NCI-H1092 (cell line): ENCODE data around the gene YWHAE.
"Not testable (repeated sequence)": the region's sequence is repeated elsewhere in the genome, so short reads cannot be mapped to it uniquely, and the experiment has no call there.

Experiments
- DNase-seq: peaks from one replicate; lab custom pipeline; 2025; lab: John Stamatoyannopoulos, UW

Gene YWHAE

DNA sequence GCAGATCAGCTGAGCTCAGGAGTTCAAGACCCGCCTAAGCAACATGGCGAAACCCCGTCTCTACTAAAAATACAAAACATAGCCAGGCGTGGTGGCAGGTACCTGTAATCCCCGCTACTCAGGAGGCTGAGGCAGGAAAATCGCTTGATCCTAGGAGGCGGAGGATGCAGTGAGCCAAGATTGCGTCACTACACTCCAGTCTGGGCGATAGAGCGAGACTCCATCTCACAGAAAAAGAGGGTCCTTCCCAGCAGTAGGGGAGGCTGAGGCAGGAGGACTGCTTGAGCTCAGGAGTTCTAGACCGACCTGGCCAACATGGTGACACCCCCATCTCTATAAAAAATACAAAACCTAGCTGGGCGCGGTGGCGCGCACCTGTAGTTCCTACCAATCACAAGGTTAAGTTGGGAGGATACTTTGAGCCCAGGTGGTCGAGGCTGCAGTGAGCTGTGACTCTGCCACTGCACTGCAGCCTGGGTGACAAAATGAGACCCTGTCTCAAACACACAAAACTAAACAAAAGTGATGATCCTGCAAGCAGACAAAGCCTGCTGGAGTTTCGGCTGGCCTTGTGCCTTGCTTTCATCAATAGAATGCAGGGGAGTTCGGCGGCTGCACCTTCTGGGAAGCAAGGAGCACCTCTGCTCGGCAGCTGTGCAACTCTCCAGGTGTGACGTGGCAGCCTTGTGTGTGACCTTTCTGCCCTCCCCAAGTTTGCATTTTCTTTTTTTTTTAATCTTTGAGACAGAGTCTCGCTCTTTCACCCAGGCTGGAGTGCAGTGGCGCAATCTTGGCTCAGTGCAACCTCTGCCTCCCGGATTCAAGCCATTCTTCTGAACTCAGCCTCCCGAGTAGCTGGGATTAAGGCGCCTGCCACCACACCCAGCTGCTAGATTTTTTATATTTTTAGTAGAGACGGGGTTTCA, 12.4 kb upstream of the YWHAE start:
- no peak for DNase-seq

DNA sequence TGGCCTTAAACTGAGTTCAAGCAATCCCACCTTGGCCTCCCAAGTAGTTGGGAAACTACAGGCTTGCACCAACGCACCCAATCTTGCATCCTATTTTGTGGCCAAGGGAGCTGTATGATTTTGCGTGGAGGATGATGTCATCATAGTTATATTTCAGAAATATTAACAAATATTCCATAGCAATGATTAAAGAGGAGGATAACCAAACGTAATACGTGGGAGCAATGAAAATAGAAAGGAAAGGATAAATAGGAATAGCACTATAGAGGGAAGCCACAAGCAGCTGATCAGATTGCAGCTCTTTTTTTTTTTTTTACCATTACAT, 2.2 kb upstream of the YWHAE start:
- DNase-seq = no peak

DNA sequence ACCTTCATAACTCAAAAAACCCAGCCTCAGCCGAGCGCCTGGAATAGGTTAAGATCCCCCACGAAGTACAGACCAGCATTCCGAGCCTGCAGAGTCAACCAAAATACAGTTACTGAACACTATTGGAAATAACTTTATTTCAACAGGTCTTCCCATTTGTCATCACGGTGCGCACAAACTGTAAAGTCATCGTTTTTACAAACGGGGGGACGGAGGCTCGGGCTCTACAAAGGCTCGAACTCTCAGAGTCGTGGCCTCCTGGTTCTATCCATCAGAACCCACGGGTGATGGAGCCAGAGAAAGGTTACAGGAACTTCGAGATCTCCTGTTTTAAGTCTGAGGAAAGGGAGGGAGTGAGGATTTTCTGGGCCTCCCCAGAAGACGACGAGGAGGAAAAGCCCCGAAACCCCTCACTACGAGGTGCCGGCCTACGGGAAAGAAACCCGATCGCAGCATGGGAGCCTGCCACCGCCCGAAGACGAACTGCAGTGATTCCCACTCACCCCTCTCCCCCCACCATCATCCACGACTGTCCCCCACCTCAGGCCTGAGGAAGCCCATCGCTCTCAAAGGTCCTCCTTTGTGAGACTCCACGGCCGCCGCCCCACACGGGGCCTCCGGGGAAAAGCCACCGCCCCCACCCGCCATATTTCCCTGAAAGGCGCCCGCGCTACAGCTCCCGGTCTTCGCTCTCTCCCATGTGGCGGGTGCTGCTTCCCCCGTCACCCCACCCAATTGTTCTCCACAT, 917 bp downstream of the YWHAE start:
- DNase-seq = no peak

DNA sequence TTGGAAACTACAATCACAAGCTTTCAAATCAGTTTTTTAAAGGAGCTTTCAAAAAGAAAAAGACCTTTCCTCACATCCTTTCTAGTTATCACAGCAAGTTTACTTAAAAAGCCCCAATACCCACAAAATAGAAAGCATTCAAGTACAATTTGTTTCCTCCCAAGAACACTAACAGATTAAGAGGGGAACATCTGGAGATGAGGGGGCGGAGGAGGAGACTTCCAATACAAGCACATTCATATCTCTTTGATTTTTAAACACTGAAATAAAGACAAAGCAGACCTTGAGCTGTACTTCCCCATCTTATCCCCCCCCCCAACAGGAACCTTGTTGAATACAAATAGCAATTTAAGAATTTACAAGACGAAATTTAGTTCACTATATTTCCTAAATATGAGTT, 2.0 kb downstream of the YWHAE start:
- DNase-seq = no peak

DNA sequence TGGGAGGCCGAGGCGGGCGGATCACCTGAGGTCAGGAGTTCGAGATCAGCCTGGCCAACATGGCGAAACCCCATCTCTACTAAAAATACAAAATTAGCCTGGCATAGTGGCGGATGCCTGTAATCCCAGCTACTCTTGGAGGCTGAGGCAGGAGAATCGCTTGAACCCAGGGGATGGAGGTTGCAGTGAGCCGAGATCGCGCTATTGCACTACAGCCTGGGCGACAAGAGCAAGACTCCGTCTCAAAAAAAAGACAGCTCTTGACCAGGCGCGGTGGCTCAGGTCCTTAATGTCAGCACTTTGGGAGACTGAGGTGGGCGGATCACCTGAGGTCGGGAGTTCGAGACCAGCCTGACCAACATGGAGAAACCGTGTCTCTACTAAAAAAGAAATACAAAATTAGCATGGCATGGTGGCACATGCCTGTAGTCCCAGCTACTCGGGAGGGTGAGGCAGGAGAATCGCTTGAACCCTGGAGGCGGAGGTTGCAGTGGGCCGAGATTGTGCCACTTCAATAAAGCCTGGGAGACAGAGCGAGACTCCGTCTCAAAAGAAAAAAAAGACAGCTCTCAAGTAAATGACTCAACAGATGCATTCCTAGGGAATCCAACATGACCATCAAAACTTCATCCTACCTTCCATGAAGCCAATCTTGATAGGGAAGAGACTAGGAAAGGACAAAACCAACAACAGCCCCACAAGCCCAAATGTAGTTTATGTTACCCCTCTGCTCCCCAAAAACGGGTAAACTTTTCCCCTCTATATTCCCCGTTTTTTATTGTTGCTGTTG, 4.0 kb downstream of the YWHAE start:
- not testable (repeated sequence) for DNase-seq

DNA sequence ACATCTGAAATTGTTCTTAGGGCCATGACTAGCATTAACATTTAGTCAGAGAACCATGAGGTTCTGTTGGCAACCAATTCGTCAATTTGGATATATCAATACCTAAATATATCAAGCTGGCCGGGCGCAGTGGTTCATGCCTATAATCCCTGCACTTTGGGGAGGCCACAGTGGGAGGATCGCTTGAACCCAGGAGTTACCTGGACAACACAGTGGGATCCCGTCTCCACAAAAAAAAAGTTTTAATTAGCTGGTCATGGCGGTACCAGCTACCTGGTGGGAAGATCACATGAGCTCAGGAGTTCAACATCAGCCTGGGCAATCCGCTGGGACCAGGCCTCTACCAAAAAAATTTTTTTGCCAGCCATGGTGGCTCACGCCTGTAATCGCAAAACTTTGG, 8.4 kb downstream of the YWHAE start:
- no peak for DNase-seq

DNA sequence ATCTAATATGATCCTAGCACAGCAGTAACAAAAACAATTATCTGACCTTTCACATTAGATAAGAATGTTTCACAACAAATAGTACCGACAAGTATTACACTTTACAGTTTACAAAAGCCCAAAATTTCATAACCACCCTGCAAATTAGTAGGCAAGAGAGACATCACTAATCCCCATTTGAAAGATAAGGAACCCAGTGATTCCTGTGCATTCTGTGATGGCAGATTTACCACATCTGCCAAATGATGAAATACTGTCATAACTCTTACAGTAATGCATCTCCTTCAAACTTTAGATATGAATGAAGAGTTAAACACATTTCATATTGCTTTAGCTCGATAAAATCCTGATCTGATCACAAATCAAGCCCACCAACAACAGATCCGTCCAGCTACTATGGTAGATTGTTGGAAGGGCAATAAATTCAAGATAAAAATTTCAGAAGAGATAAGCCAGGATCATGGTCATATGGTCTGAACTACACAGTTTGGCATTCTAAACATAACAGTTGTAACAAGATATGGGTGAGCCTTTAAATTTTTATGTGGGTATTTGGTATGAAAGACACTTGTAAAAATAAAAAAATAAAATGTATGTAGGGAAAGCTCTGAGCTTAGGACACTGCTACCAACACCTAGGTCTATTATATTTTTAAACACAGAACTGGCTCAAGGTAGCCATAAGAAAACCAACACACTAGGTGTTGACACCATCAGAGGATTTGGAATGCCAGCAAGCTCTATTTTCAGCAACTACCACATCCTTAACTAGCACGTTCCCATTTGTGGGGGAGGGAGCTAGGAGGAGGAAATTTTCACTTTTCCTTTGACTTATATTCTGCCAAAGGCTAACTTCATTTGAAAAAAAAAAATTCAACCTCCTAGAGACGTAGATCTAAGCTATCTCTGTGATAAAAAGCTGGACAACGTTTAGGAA, 9.3 kb downstream of the YWHAE start:
- no peak for DNase-seq

DNA sequence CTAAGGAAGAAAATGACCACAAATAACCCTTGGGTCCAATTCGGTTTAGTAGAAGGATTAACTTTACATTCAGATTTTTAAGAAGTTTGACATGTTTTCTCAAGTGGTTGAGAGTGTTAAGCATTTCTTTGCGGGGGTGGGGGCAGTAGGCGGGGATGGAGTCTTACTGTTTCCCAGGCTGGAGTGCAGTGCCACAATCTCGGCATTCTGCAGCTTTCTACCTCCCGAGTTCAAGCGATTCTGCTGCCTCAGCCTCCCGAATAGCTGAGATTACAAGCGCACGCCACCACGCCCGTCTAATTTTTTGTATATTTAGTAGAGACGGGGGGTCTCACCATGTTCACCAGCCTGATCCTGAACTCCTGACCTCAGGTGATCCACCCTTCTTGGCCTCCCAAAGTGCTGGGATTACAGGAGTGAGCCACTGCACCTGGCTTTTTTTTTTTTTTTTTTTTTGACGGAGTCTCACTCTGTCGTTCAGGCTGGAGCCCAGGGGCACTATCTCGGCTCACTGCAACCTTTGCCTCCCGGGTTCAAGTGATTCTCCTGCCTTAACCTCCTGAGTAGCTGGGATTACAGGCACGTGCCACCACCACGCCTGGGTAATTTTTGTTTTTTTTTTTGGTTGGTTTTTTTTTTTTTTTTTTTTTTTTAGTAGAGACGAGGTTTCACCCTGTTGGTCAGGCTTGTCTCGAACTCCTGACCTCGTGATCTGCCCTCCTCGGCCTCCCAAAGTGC, 12.4 kb downstream of the YWHAE start:
- not testable (repeated sequence) for DNase-seq

DNA sequence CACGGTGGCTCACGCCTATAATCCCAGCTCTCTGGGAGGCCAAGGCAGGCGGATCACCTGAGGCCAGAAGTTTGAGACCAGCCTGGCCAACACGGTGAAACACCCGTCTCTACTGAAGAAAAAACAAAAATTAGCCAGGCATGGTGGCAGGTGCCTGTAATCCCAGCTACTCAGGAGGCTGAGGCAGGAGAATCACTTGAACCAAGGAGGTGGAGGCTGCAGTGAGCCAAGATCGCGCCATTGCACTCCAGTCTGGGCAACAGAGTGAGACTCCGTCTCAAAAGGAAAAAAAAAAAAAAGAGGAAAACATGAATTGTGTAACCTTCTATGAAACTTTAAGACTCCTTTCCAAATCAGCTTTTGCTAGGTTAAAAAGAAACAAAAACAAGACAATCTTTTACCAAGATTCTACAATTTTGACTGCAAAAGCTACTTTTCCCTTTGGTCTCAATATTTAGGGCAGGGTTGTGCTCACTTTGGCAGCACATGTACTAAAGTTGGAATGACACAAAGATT, 13.3 kb downstream of the YWHAE start:
- not testable (repeated sequence) for DNase-seq

DNA sequence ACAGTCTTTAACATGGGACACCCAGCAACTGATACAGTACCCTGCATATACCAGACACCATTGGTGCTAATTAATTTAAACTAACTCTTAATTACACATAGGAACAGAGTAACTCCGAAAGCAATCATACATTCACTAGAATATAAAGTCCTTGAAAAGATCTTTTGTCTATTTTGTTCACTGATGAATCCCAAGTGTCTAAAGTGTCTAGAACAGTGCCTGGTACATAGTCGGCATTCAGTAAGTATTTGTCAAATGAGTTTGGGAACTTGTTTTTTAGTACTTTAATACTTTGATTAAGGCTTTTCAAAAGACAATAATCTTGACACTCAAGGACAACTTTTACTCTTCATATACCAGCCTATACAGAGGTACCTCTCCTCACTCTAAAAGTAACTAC, 13.8 kb downstream of the YWHAE start:
- DNase-seq = no peak

DNA sequence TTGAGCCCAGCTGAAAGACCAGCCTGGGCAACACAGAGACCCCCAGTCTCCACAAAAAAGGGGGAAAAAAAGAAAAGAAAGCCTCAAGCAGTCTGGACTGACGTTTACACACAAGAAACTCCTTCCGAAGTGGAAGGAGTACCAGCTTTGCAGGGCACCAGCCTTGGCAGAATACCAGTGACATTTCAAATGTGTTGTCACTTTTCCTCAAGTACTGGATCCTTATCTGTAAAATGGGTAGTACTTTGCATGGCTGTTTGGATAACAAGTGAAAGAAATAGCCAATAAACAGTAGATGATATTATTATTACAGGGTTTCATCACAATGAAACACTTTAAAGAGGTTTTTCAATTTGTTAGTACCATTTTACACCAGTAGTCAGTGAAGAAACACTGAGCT, 14.2 kb downstream of the YWHAE start:
- DNase-seq = no peak

DNA sequence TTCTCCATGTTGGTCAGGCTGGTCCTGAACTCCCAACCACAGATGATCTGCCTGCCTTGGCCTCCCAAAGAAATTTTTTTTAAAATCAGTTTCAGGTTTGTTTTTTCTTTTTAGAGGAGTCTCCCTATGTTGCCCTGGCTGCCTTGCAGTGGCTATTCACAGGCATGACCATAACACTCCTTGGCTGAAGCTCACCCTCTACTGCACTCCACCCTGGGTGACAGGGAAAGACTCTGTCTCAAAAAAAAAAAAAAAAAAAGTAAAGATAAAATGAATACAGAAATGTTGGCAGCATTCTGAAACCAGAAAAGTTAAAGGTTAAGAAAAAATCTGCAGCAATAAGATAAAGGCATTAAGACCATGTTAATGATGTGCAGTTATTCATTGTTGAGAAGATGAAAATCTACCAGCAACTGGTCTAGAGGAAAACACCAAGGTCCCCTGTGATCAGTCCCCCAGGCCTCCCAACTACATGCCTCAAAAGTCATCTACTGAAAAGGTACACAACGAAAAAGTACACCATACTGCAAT, 15.1 kb downstream of the YWHAE start:
- DNase-seq = no peak

DNA sequence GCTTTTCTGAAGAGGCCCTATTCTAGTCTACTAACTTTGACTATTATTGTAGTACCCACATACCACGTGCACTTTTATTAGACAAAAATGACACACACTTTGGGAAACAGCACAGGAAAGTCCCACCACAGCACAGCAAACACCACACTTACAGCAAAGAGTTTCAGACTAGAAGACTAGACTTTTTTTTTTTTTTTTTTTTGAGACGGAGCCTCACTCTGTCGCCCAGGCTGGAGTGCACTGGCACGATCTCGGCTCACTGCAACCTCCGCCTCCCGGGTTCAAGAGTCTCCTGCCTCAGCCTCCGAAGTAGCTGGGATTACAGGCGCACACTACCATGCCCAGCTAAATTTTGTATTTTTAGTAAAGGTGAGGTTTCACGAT, 20.1 kb downstream of the YWHAE start:
- DNase-seq = no peak

DNA sequence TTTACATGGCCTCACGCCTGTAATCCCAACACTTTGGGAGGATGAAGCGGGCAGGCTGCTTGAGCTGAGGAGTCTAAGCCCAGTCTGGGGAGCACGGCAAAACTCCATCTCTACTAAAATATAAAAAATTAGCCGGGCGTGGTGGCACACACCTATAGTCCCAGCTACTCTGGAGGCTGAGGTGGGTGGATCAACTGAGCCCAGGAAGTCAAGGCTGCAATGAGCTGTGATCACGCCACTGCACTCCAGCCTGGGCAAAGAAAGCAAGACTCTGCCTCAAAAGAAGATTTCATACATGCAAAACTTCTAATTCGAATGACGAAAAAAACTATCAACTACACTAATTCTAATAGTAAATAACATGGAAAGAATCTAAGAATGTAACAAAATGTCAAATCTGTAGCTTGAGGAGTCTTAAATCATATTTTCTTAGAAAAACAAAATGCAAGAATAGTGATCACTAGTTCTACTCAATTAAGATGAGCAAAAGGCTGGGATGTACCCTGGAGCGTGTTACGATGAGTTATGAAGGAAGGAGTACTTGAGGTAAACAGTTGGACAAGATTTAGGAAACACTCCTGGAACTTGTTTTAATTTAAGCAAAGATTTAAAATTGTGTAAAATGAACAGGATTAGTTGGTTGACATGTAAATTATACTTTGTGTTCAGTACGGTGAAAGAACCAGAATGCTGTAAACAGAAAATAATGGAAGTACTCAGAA, 20.7 kb downstream of the YWHAE start:
- no peak for DNase-seq

DNA sequence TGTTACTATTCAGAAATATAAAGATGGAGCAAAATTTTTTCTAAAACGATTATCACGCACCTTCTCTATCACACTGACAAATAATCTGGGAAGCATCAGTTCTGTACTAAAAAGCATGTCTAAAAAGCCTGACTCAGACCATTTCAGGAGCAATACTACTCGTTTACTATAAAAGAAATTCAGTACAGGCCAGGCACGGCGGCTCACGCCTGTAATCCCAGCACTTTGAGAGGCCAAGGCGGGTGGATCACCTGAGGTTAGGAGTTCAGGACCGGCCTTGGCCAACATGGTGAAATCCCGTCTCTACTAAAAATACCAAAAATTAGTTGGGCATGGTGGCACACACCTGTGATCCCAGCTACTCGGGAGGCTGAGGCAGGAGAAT, 21.6 kb downstream of the YWHAE start:
- DNase-seq = not testable (repeated sequence)

DNA sequence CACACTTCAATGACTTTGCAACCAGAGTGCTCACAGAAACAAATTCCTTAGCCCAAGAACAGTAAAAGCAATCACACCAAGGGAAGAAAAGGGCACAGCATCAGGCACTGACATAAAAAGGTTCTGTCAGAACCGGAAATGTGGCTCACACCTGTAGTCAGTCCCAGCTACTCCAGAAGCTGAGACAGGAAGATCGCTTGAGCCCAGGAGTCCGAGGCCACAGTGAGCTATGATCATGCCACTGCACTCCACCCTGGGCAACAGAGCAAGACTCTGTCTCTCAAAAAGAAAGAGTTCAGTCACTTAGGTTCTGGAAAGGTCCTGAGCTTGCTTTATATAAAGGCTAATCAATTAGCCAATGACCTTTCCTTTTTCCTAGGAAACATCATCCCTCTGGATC, 22.7 kb downstream of the YWHAE start:
- DNase-seq = no peak

DNA sequence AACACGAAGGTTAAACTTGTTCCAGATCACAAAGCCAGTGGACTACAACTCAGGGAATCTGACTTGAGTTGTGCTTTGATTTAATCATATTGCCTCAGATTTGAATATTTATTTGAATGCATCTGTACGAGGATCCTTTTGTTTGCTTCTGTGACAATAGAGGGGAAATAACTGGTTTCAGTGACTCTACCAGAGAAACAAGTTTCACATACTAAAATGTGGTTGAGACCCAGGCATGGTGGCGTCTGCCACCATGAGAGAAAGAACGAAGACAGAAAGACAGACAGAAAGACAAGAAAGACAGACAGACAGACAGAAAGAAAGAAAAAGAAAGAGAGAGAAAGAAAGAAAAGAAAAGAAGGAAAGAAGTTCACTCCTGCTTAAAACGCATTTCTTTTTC, 24.0 kb downstream of the YWHAE start:
- no peak for DNase-seq

DNA sequence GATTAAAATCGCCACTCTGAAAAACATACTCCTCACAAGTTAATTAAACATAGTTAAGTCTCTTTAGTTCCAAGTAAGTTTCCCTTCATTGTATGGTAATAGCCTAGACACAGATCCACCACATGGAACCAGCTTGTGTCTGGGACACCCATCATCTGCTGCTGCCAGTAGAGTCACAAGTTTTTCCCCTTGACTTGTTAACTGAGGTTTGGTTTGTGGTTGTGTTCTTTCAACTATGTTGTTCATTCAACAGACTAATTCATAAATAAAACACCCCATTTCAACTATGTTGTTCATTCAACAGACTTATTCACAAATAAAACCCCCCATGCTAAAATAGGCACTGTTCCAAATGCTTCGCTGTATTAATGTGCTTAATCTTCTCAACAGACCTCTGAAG, 24.4 kb downstream of the YWHAE start:
- no peak for DNase-seq

DNA sequence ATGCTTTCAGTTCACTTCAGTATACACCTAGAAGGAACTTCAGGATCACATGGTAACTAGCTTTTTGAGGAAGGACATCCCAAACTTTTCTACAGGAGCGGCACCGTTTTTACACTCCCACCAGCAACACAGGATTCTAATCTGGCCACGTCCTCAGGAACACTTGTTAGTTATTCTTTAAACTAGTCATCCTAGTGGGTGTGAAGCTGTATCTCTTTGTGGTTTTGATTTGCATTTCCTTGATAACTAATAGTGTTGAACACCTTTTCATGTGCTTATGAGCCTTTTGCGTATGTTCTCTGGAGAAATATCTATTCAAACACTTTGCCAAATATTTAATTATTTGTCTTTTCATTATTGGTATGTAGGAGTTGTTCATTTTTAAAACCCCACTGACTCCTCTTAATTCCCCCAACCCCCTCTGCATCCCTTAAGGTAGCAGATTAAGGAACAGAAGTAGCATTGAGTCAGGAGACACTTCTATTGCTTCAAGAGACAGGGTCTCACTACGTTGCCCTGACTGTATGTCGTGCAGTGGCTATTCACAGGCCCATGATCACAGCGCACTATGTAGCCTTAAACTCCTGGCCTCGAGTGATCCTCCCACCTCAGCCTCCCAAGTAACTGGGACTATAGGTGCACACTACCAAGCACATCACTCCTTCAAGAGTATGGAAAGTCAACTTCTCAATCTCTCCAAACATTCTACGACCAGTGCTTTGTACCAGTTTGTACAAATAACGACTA, 25.4 kb downstream of the YWHAE start:
- DNase-seq = no peak
